Midbrain (tissue), 1 donor: Measurements from ENCODE around the gene PRSS16.
"Not testable (repeated sequence)": the region's sequence is repeated elsewhere in the genome, so short reads cannot be mapped to it uniquely, and the experiment has no call there.

Source experiments
- DNase-seq: peaks from one replicate; lab custom pipeline; 2025; lab: John Stamatoyannopoulos, UW

The PRSS16 gene, protein sequence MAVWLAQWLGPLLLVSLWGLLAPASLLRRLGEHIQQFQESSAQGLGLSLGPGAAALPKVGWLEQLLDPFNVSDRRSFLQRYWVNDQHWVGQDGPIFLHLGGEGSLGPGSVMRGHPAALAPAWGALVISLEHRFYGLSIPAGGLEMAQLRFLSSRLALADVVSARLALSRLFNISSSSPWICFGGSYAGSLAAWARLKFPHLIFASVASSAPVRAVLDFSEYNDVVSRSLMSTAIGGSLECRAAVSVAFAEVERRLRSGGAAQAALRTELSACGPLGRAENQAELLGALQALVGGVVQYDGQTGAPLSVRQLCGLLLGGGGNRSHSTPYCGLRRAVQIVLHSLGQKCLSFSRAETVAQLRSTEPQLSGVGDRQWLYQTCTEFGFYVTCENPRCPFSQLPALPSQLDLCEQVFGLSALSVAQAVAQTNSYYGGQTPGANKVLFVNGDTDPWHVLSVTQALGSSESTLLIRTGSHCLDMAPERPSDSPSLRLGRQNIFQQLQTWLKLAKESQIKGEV

DNA sequence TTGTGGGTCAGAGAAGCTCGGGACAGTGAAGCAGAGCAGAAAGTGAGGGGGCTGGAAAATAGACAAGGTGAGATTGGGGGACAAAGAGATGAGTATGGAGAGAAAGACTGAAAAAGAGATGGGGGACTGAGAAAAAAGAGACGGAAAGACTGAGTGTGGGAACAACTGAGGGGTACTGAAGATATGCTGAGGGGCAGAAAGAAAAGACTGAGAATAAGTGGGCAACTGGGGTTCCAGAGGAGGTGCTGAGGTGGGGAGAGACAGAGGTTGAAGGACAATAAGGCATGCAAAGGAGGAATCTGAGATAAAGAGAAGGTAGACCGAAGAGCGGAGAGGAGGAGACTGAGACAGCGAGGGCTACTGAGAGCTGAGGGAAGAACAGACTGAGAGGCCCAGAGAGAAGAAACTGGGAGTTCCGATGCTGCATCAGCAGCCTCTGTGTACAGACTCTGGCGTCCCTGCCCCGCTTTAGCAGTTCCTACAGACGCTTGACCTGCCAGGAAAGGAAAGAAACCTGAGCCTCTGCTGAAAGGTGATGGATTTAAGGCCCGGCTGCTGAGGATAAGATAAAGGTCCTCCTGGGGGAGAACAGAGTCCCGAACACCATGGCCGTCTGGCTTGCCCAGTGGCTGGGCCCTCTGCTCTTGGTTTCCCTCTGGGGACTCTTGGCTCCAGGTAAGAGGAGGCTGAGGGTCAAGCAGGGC lies at the start of gene PRSS16:
Gene PRSS16 (plus strand): TSS at position 569 of the 704 bp plus-strand sequence. CDS start 37 bp downstream, at position 606.
- DNase-seq = no peak

DNA sequence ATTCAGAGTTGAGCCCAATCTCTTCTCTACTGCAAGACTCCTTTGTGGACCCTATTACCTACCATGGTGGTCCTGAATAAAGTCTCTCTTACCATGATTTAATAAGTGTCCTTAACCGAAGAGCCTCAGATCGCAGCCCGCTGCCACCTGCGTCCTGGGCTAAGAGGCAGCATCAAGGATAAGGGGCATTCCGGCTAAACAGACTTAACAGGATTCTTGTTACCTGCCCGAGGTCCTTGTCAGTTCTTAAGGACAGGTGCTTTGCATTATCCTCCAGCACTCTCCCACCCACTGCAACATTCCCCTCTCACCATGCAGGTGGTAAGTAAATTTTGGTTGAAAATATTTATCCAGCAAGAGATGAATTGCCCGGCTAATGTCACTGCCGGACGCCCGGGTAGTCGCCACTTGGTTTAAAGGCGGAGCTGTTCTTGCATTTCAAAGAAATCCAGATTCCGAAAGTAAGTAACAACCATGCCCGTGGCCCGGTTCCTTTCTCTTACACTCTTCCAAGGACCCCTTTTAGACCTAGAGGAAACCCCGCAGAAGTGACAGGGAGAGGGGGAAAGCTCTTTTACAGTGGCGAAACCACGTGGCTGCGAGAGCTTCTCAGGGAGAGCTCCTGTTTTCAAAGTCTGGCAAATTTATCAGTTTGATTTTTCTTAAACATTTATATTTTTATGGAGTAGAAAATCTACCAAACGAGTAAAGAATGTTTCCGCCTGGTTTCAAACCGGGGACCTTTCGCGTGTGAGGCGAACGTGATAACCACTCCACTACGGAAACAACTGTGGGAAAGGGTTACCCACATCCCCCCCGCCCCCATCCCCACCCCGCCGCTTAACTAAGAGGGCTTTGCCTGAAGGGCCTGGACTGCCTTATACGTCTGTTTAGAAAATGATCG lies 41.9 kb upstream of the PRSS16 start:
- no peak for DNase-seq

DNA sequence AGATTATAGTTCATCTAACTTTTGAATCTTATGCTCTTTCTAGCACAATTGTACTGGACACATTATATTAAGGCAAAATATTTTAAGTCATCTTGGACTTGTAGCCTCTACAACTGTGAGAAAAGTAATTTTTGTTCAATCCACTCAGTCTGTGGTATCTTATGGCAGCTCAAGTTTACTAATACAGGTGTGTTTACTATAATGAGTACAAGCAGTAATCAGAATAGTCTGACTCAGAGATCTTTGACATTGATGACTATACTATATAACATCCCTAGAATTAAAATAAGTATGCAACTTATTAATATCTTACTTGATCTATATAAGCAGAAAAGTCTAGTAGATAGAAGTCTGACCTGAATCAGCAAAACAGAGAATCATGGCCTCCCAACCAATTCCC lies 40.7 kb upstream of the PRSS16 start:
- no peak for DNase-seq

DNA sequence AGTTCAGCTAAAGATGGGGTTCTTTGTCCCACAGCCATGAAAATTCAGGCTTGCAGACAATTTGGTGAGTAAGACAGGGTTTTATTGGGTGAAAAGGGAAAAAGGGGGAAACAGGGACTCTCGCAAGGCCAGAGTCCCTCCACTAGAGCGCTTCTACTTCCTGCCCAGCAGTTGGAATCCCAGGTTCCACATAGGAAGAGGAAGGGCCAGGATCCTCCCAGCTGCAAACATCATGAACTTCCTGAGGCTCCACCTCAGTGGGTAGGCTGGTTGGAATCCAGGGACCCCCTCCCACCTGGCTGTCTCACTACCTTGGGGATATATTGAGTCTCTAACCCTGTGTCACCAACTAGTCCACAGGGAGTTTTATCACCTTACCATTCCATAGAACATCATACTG lies 39.5 kb upstream of the PRSS16 start:
- no peak for DNase-seq

DNA sequence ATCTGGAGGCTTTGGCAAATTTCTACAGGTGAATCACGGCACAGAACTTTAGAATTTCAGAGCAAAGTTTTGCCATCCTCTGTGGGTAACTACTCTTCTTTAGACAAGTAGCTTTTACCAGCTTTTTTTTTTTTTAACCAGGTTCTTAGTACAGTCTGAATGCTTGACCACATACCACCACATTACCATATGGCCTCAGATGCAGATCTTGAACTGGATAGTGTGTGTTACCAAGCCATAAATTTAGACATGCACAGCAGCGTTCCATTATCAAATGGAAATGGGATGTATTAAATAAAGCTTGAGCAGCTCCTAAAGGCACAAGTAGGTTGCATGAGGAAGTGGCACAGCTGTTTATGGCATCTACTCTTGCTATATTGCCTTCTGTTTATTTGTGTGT lies 38.3 kb upstream of the PRSS16 start:
- no peak for DNase-seq

DNA sequence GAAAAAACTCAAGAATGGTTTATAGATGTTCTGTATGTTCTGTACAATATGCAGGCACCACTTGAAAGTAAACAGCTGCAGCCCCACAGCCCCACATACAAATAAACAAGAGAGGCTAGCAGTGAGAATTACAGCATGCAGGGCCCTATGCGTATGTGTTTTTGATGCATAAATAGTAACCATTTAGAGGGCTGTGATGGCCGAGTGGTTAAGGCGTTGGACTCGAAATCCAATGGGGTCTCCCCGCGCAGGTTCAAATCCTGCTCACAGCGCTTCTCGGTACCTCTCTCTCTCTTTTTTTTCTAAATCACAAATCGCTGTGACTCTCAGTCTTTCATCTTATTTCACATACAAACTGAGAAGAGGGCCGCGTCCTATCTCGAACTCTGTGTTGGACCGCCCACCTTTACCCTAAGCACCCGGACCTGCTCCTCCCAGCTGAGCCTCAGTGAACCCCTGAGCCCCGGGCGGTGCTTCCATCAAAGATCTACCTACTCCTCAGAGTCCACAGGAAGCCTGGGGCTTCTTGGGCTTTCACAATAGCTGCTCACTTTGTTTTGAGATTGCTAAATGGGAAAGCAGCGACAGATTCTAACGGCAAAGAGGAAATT lies 37.7 kb upstream of the PRSS16 start:
- DNase-seq = no peak

DNA sequence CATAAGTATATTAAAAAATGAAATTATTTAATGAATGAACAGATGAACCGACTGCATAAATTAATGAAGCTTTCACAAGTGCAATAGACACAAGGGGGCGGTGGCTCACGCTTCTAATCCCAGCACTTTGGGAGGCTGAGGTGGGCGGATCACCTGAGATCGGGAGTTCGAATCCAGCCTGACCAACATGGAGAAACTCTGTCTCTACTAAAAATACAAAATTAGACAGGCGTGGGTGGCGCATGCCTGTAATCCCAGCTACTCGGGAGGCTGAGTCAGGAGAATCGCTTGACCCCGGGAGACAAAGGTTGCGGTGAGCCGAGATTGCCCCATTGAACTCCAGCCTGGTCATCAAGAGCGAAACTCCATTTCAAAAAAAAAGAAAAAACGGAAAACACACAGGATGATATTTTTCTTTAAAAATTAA lies 34.4 kb upstream of the PRSS16 start:
- DNase-seq = not testable (repeated sequence)

DNA sequence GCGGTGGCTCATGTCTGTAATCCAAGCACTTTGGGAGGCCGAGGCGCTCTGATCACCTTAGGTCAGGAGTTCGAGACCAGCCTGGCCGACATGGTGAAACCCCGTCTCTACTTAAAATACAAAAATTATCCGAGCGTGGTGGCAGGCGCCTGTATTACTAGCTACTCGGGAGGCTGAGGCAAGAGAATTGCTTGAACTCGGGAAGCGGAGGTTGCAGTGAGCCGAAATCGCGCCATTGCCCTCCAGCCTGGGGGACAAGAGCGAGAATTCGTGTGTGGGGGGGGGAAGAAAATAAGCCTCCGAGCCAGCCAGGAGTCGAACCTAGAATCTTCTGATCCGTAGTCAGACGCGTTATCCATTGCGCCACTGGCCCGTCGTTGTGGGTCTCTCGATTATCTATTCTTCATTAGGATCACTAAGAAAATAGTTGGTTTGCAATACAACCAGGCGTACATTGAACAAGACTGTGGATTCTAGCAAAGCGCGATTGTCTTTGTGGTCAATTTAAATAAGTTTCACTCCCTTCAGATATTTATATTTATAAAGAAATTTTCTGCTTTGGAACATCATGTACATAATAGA lies 33.9 kb upstream of the PRSS16 start:
- no peak for DNase-seq

DNA sequence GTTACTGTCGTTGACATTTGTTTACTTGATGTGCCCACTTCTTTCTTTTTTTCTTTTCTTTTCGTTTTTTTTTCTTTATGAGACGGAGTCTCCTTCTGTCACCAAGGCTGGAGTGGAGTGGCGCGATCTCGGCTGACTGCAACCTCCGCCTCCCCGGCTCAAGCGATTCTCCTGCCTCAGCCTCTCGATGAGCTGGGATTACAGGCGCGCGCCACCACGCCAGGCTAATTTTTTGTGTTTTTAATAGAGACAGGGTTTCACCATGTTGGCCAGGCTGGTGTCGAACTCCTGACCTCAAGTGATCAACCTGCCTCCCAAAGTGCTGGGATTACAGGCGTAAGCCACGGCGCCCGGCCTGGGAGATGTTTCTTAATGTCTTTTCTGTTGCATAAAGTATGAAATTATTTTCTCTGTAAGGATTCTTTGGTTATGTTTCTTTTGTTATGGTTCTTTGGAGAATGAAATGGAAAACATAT lies 33.3 kb upstream of the PRSS16 start:
- no peak for DNase-seq

DNA sequence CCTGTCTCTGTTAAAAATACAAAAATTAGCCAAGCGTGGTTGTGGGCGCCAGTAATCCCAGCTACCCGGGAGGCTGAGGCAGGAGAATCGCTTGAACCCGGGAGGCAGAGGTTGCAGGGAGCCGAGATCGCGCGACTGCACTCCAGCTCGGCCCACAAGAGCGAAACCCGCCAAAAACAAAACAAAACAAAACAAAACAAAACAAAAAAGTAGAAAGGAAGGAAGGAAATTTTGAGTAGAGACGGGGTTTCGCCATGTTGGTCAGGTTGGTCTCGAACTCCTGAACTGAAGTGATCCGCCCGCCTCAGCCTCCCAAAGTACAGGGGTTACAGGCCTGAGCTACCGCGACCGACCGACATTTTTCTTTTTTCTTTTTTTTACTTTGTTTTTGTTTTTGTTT lies 30.6 kb upstream of the PRSS16 start:
- no peak for DNase-seq

DNA sequence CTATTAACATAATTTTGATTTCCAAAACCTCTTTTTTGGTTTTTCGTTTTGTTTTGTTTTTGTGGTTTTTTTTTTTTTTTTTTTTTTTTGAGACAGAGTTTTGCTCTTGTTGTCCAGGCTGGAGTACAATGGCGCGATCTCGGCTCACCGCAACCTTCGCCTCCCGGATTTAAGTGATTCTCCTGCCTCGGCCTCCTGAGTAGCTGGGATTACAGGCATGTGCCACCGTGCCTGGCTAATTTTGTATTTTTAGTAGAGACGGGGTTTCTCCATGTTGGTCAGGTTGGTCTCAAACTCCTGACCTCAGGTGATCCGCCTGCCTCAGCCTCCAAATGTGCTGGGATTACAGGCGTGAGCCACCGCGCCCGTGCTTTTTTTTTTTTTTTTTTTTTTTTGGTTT lies 24.5 kb upstream of the PRSS16 start:
- DNase-seq = not testable (repeated sequence)

DNA sequence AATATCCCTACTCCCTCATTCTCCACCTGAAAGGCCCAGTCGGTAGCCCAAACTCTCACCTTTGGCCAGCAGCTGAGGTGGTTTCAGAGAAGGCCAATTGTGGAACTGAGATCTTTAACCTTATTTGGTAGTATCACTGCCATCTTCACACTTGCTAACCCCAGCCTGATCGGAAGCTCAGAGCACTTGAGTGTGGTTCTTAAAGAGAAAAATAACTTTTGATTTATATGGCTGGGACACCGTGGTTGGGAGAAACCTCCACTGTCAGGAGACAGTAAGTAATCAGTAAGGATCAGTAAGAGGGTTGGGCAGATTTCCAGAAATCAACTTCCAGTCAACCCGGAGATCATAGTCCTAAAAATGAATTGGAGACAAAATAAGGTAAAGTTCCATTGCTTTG lies 22.8 kb upstream of the PRSS16 start:
- no peak for DNase-seq

DNA sequence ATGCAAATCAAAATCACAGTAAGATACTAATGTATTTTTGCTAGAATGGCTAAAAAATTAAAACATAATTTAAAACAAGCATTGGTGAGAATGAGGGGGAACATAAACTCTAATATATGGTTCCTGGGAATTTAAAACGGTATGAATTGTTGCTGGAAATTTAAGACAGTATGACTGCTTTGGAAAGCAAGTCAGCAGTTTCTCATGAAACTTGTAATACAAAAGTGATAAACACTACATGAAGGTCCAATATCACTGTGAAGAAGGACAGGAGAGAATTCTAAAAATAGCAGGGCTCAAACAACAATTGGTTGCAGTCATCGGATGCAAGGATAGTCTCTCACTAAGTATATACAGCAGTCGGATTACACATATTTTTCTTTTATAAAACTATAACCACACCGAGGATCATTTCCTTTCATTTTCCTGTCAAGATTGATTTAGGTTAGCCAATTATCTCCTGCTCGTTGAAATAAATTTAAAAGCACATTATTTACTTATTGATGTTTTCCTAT lies 18.5 kb upstream of the PRSS16 start:
- no peak for DNase-seq

DNA sequence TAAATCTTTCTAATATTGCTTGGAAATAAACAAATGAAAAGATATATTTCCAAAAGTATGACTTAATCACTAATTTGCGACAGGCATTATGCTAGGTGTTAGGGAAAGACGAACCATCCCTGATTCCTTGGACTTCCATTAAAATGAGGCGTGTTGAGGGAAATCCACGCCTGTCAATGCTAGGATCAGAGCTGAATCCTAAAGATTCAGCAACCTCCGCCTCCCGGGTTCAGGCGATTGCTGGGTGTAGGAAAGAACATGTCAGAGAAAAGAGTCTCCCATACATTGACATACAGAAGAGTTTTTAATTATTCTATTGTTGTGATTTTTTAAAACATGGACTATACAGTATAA lies 16.8 kb upstream of the PRSS16 start:
- no peak for DNase-seq

DNA sequence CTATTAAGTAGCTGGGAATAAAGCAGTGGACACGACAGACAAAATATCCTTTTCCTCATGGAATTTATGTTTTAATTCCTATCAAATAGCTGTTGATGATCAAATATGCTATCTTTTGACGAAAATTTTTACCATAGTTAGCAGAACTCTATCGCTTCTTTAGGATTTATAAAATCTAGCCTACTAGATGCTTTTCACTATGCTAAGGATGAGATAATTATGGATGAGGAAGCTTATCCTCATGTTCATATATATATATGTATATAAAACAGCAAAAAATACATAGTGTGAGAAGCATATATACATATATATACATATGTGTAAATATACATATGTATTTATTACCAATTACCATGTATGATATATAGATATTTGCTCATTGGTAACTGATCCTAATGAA lies 12.9 kb upstream of the PRSS16 start:
- DNase-seq = no peak

DNA sequence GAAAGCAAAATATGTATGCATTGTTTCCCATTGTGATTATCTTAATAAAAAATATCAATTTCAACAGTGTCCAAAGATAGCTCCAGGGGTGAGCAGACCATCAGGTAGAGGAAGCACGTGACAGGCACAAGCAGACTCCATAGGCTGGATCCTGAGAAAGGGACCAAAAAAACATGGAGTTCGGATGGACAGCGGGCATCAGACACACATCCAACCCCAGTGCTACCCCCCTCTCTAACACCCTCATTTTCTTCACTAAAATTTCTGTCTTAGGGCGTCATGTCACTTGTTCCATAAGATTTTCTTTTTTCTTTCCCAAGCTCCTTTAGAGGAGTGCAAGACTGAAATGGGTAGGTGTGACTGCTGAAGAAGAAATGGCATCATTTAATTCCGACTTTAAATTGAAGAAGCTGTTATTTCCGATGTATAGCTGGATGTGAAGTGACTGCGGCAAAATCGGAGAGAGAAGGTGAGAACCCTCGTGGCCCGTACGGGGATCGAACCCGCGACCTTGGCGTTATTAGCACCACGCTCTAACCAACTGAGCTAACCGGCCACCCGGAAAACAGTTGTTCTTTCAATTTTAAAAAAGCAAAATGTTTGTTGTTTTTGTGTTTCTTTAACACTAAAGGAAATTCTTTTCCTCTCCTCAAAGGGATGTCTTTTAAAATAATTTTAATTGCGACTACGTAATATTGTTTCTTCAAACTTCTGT lies 10.3 kb upstream of the PRSS16 start:
- DNase-seq = no peak

DNA sequence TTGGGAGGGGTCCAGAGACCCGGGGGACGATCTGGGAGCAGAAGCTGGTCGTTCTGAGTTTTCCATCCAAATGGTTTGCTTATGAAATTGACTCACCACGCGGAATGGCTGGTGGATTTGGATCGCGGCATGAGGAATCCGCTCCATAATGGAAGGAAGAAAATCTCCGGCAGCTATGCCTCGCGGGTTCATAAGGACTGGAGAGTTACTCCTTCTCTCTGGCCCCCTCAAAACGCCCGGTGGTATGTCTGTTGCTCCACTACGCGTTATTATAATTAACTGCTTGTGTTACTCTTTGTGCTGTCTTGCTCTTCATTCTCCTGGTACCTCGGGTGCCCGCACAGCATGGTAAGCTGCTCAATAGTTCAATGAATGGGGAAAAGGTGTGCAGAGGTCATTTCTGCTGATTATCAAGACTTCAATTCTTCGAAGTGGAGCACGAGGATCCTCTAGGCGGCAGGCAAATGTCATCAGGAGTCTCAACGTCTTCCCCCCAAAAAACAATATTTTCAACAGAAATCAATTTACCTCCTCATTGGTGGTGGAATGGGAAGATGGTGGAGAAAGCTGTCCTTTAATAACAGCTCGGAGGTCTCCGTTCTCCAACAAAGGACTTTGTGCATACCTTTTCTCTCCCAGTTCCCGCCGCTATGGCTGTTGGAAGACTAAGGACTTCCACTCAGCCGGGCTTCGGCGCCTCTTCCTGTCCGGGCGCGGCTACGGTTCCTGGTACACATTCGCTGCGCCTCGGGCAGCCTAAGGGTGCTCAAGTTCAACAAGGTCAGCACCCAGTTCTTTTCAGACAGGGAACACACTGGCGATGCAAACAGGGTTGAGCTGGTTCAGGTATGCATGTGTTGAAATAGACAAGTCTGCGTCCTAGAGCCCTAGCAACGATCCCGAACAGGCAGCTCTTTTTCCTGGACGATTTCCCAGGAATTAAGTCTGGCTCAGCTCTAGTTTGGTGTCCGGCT lies 9.2 kb upstream of the PRSS16 start:
- DNase-seq = no peak

DNA sequence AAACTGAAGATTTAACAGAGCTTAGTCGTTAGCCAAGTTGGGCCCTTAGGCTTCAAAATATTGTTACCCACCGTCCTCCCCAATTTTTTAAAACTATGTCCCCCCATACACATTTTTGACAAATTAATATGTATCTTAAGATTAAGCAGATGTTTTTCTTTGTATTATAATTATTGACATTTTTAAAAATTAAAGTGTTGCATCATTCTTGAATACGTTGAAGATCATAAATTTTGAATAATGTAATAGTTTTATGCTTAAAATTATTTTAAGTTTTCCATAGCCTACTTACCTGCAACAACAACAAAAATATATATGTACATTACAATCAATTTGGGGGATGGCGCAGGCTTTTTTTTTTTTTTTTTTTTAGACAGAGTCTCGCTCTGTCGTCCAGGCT lies 8.2 kb upstream of the PRSS16 start:
- DNase-seq = no peak

DNA sequence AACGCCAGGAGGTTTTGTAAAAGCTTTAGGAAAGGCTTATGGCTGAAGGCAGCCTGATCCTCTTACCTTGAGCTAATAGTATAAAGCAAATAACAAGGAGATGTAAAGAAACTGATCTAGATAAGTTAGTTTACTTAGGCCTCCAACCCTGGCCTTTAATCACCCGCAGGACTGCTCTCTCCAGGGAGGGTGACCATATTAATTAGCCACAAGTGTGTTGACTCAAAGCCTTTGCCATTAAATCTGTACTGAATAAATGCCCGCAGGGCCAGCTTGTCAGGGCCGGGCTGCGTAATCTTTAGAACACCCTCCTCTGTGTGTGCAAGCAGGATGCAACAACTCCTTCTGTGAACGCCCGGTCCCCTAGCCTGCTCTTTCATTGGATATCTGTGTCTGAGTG lies 6.1 kb upstream of the PRSS16 start:
- no peak for DNase-seq
